NT2/D1 (cell line): ENCODE data around the gene HCRTR1.

Source experiments
- DNase-seq: peaks from one replicate; pipeline ENCODE4 v3.0.0-alpha.2; 2011; ENCODE audit warnings: low read depth, low spot score
- H3K27me3 ChIP-seq: 2 replicates; pipeline ENCODE4 v1.6.0; 2011; ENCODE audit warnings: mild to moderate bottlenecking; ENCODE audit not compliant: insufficient read length, insufficient read depth
- H3K36me3 ChIP-seq: 2 replicates; pipeline ENCODE4 v1.6.1; 2011; ENCODE audit warnings: mild to moderate bottlenecking, low read length, mixed read lengths; ENCODE audit not compliant: insufficient read depth, insufficient read length
- H3K4me1 ChIP-seq: 2 replicates; pipeline ENCODE4 v1.5.1; 2011; ENCODE audit not compliant: insufficient read depth, insufficient read length
- H3K4me3 ChIP-seq: 2 replicates; pipeline ENCODE4 v1.5.1; 2011; ENCODE audit warnings: low read depth; ENCODE audit not compliant: insufficient read length
- H3K9ac ChIP-seq: 2 replicates; pipeline ENCODE4 v1.6.0; 2011; ENCODE audit warnings: low read depth; ENCODE audit not compliant: insufficient read length
- H3K9me3 ChIP-seq: 2 replicates; pipeline ENCODE4 v1.5.1; 2011; ENCODE audit warnings: mild to moderate bottlenecking, low read length; ENCODE audit not compliant: insufficient read depth
- SUZ12 ChIP-seq: IDR thresholded peaks from 2 replicates; pipeline ENCODE4 v1.6.1; 2011; ENCODE audit not compliant: insufficient read length, insufficient read depth; ENCODE audit errors: extremely low read depth
- YY1 ChIP-seq: IDR thresholded peaks from 2 replicates; pipeline ENCODE4 v1.6.1; 2011; ENCODE audit not compliant: insufficient read length, insufficient read depth
- ZNF274 ChIP-seq: IDR thresholded peaks from 2 replicates; pipeline ENCODE4 v1.6.1; 2011; ENCODE audit warnings: mild to moderate bottlenecking, low read depth, low read length

HCRTR1 gene

GRCh38 chr1:31655756-31656155 is 38.3 kb downstream of the HCRTR1 start:
- no peaks in the 10 kb centered on the region for H3K27me3 ChIP-seq
- H3K4me3 ChIP-seq = no peak overlapping the region
- no peaks in the 10 kb centered on the region for H3K9me3 ChIP-seq
- H3K9ac ChIP-seq = no peak overlapping the region
- peaks cover 6% of the 10 kb centered on the region for H3K36me3 ChIP-seq
- no peak for DNase-seq
- H3K4me1 ChIP-seq = peaks cover 16% of the 10 kb centered on the region
- TF ChIP-seq SUZ12 (no peak), YY1 (no peak), ZNF274 (no peak)

DNA sequence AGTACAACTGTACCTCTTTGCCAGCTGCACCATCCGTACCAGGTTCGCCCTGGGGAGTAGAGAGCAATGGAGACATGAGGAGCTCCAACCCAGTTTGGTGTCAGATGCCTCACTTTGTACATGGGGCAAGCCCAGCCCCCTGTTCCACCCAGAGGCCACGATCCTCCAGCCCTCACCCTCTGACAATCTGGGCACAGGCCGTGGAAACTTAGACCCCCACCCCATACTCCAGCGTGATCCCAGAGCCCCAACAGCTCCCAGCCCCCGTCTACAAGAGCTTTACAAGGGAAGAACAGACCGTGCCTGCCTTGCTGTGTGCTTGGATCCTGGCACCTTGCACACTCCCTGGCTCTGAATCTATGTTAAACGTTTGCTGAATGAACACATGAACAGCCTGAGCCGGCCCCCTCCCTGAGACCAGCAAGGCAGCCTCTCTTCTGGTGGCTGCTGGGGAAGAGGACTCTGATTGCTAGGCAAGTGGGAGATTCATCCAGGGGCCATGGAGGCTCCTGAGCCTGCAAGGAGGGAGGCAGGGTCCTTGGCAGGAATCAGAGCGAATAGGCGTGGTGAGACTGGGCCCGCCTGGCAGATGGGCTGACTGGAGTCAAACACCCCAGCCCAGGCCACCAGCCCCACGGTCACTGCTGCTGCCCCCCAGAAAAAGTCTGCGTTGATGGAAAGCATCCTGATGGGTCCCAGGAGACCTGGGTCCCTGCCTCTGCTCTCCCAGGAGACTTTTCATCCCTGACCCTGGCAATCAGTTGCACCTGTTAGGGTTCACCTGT is 39.7 kb downstream of the HCRTR1 start:
- Histone ChIP-seq H3K9ac (no peak overlapping the region), H3K4me1 (peaks cover 20% of the 10 kb centered on the region), H3K27me3 (no peaks in the 10 kb centered on the region), H3K36me3 (peaks cover 6% of the 10 kb centered on the region), H3K9me3 (no peaks in the 10 kb centered on the region), H3K4me3 (no peak overlapping the region)
- DNase-seq = no peak
- TF ChIP-seq YY1 = no peak
- TF ChIP-seq ZNF274 = no peak
- no peak for TF ChIP-seq SUZ12

DNA sequence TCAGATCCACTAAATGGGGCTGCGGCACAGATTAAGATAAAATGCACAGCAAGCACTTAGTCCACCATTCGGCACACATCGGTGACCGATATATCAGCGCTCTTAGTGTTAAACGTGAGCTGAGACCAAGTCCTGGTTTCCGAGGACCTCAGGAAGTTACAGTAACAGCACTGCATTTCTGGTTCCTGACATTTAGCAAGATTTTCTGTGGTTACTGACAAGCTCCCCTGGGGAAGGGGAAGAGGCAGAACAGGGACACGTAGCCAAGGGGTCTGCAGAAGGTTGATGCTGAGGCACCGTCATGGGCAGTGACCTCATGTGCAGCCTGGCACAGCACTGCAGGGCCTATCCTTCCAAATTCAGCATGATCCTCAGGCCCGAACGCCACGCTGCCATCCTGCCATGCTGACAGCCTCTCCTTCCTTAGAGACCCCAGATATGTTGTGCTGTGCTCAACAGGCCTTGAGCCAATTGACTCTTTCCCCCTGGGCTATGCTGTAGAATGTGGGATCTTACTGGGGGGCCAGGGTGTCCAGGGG is 40.6 kb downstream of the HCRTR1 start:
- DNase-seq = no peak
- Histone ChIP-seq H3K9me3 (no peaks in the 10 kb centered on the region), H3K4me1 (peaks cover 20% of the 10 kb centered on the region), H3K4me3 (no peak overlapping the region), H3K9ac (no peak overlapping the region), H3K36me3 (peaks cover 3% of the 10 kb centered on the region), H3K27me3 (no peaks in the 10 kb centered on the region)
- TF ChIP-seq ZNF274 (no peak), YY1 (no peak), SUZ12 (no peak)

- TF ChIP-seq YY1 (no peak), ZNF274 (no peak), SUZ12 (no peak)
- peaks cover 3% of the 10 kb centered on the region for H3K36me3 ChIP-seq
- no peak for DNase-seq
- H3K27me3 ChIP-seq = no peaks in the 10 kb centered on the region
- peak overlapping the region; percentile 11 for H3K9ac ChIP-seq
- H3K4me1 ChIP-seq = peaks cover 20% of the 10 kb centered on the region
- no peaks in the 10 kb centered on the region for H3K9me3 ChIP-seq
- H3K4me3 ChIP-seq = no peak overlapping the region
Observed at GRCh38 chr1:31658721-31659120, 41.2 kb downstream of the HCRTR1 start.

DNA sequence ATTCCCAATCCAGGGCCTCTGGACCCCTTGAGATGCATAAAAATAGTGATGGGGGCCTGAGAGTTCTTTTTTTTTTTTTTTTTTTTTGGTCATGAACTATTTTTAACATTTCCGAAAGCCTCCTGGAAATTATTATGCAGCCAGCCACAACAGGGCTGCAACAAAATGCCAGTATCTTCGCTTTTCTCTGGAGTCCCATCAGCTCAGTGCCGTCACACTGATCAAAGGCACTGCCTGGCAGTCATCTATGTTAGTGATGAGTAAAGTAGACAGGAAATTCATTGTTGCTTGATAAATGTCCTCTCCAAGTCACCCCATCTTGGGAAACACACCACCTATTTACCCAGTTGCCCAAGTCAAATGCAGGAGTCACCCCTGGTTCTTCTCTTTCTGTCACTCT is 42.4 kb downstream of the HCRTR1 start:
- no peaks in the 10 kb centered on the region for H3K27me3 ChIP-seq
- no peaks in the 10 kb centered on the region for H3K9me3 ChIP-seq
- no peak for DNase-seq
- H3K4me3 ChIP-seq = no peak overlapping the region
- no peak for TF ChIP-seq ZNF274
- no peak for TF ChIP-seq YY1
- no peak for TF ChIP-seq SUZ12
- H3K4me1 ChIP-seq = peaks cover 20% of the 10 kb centered on the region
- no peak overlapping the region for H3K9ac ChIP-seq
- no peaks in the 10 kb centered on the region for H3K36me3 ChIP-seq

DNA sequence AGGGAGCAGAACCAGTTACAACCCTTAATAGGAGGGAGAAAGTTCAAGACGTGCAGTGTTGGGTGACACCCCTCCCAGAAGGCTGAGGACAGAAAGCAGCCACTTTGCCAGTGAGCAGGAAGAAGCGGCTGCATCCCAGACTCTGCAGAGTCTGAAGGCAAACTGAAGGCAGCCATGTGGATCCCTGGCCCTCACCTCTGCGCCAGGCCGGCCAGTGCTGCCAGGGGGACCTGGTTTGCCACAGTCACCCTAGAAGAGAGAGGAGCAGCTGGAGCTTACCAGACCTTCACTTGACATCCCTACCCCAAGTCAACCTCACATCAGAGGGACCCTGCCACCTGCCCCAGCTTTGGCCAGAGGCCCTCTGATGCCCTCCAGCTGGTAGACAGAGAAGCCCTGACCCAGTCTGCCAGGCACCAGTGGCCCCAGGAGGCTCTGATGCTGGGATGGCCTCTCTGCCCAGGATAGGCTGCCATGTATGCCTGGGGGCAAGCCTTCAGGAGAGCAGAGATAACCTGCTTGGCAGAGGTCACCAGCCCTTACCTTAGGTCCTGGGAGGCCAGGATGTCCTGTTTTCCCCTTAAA is 43.5 kb downstream of the HCRTR1 start:
- Histone ChIP-seq H3K9ac (no peak overlapping the region), H3K4me3 (no peak overlapping the region)
- TF ChIP-seq YY1 = no peak
- TF ChIP-seq ZNF274 = no peak
- no peak for TF ChIP-seq SUZ12

DNA sequence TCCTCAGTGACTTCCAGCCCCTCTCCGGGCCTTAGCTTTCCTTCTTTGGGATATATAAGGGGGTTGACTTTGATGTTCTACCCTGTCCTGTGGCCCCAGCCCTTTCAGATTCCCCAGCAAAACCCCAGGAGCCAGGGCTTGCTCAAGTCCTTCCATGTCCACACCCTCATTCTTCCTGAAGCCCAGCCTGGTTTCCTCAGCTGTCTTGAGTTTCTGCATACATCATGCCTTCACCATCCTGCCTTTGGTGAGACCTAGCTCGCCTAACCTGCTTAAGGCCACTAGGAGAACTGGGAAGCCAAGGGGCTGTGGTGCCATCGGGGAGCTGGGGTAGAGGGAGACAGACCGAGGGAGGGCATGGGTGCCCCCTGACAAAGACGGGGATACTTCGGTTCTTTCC is 44.4 kb downstream of the HCRTR1 start:
- no peak overlapping the region for H3K9ac ChIP-seq
- H3K27me3 ChIP-seq = no peaks in the 10 kb centered on the region
- no peaks in the 10 kb centered on the region for H3K36me3 ChIP-seq
- TF ChIP-seq YY1 = no peak
- no peak for TF ChIP-seq SUZ12
- TF ChIP-seq ZNF274 = no peak
- H3K9me3 ChIP-seq = no peaks in the 10 kb centered on the region
- H3K4me1 ChIP-seq = peaks cover 24% of the 10 kb centered on the region
- no peak overlapping the region for H3K4me3 ChIP-seq
- DNase-seq = no peak

More for the DNA sequence above, 43.5 kb downstream of the HCRTR1 start:
- H3K9me3 ChIP-seq = no peaks in the 10 kb centered on the region
- no peak for DNase-seq
- H3K27me3 ChIP-seq = no peaks in the 10 kb centered on the region
- H3K4me1 ChIP-seq = peaks cover 21% of the 10 kb centered on the region
- H3K36me3 ChIP-seq = no peaks in the 10 kb centered on the region
